ENCODE results near the gene B3GALNT2.

Gene B3GALNT2

GRCh38 chr1:235409042-235409820 lies 95.0 kb downstream of the B3GALNT2 start:
- DNase-seq (ENCODE audit: low read depth in 2 of 2), result no peak

GRCh38 chr1:235408503-235408960 lies 95.7 kb downstream of the B3GALNT2 start:
- no peak for DNase-seq (ENCODE audit: low read depth in 2 of 2)

DNA sequence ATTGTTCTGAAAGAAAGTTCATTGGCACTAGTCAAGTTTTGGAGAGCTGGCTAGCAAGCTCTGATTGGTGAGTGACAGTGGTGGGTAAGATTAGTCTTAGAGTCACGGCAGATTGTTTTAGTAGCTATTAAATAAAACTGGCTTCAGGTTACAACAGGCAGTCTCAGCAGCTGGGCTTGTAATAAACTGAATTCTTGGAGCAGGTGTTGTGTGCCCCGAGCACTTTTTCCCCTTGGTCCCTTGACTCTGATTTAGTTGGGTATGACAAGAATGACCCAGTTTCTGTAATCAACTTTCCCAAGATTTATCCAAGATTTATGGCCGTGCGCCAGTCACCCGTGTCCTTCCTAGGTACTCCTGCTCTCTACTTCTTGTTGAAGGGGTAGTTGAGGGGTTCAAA lies 96.8 kb downstream of the B3GALNT2 start:
- no peak for DNase-seq (ENCODE audit: low read depth in 2 of 2)

- DNase-seq (ENCODE audit: low read depth in 2 of 2), result no peak
Measured at GRCh38 chr1:235404190-235404589, 100.1 kb downstream of the B3GALNT2 start.

DNA sequence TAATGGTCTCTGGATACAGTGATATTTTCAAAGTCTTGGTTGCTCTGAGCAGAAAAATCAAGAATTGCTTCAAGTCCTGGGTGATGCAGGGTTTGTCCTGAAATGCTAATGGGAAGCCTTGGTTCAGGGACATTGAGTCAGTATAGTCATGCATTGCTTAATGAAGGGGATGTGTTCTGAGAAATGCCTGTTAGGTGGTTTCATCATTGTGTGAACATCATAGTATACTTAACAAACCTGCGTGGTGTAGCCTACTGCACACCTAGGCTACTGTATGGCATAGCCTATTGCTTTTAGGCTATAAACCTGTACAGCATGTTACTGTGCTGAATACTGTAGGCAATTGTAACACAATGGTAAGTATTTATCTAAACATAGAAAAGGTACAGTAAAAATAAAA lies 100.7 kb downstream of the B3GALNT2 start:
- DNase-seq (ENCODE audit: low read depth in 2 of 2), result no peak

DNA sequence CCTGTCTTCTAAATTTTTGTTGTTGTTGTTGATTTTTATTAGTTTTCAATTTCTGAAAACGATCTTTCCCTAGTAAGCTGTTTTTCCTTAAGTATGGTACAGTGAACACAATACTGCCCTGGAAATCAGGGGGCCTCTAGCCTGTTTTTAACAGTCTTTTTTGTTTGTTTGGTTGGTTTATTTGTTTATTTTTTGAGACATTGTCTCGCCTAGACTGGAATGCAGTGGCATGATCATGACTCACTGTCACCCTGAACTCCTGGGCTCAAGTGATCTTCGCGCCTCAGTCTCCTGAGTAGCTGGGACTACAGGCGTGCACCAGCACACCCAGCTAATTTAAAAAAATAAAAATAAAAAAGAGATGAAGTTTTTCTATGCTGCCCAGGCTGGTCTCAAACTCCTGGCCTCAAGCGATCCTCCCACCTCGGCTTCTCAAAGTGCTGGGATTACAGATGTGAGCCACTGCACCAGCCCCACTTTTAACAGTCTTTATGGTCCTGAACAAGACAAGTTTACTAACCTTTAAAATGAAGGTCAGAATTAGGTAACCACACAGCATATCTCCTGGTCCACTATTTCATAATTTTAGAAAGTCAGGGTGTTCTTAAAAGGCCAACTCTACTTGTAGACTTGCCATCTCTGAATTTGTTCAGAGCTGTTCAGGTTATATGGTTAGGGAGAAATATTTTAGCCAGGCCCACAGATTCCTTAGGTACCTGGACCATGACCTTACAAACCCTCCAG lies 101.6 kb downstream of the B3GALNT2 start:
- DNase-seq (ENCODE audit: low read depth in 2 of 2), result no peak

DNA sequence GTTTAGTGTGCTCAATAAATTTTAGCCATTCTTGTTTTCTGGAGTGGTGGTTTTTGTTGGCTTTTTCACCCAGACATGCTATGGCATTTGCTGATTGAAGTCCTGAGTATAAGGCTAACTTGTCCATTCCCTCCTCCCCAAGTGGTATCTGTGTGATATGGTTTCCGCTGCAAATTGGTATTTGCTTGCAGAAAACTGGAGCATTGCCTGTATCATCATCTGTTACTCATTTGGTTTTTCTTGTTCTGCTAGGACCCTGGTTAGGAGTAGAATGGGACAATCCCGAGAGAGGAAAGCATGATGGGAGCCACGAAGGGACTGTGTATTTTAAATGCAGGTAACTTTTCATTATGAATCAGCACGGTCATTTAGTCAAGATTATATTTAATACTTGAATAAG lies 103.0 kb downstream of the B3GALNT2 start:
- no peak for DNase-seq (ENCODE audit: low read depth in 2 of 2)

Data from stimulated activated CD8-positive, alpha-beta memory T cell treated with anti-CD3 and anti-CD28 coated beads, Interleukin-2, amount 100 ng/mL, for 48 hours (primary cell).